Umbilical cord (tissue), 2 donors: Measurements from ENCODE around the gene DDI2. TPM values are rescaled to one million over a fixed set of nuclear protein-coding genes. Genes with fewer than 3 reads are reported as not detected.

ENCODE experiments used
- DNase-seq: peaks from one replicate; pipeline ENCODE4 v3.0.0-alpha.2; 2015; ENCODE audit warnings: low spot score
- total RNA-seq: library from RNA; depleted of rRNA; stranded (reverse); fragments of >200 nt; gene quantifications from one replicate; pipeline ENCODE4 v1.2.3, GENCODE V29; 2014; ENCODE audit warnings: low replicate concordance; ENCODE audit not compliant: insufficient read depth

The DDI2 gene
- total RNA-seq, 1 donor from 2014 or later, result 16.1 TPM

- no peak for DNase-seq
Measured at GRCh38 chr1:15702722-15703550, 85.7 kb downstream of the DDI2 start.

- peak; percentile 97 for DNase-seq
Measured at GRCh38 chr1:15703562-15703961, 86.3 kb downstream of the DDI2 start.

DNA sequence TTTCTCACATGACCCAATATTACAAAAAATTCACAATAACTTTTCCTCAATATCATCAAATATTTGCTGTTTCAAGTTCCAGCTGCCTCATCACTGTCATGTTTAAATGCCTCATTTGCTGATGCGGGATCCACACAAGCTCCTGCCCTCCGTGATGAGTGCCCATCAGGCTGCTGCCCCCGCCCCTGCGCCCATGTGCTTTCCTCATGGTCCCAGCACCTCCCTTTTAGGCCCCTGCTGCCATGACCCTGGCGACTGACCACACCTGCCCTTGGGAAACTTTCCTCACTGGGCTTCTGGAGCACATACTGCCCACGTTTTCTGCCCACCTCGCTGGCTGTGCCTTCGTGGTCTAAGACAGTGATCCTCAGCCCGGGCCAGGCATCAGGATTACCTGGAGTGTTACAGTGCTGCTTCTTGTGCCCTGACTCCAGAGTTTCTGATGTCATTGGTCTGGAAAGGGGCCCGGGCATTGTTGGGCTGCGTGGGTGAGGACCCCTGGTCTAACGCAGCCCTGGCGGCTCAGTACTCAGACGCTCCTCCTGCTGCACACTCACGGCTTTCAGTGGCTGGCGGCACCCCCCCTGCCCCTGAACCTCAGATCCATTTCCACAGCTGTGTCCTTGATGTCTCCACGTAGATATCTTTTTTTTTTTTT lies 87.4 kb downstream of the DDI2 start:
- DNase-seq, result no peak

- DNase-seq, result no peak
Measured at GRCh38 chr1:15705184-15705566, 87.9 kb downstream of the DDI2 start.

DNA sequence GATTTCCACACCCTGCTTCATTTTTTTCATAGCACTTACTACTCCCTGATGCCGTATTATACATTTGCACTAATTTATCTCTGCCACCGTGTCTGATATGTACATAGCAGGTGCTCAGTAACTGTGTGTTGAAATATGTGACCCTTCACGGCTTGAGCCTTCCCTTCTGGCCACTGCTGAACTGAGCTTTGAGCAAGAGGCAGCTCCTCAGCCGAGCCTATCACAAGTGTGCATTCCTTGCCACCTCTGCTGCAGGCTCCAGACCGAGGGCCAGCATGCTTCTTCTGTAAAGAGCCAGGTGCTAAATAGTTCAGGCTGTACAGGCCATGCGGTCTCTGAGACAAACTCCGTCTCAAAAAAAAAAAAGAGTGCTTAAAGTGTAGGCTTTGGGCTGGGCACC lies 89.5 kb downstream of the DDI2 start:
- no peak for DNase-seq

- no peak for DNase-seq
Measured at GRCh38 chr1:15707239-15707925, 90.1 kb downstream of the DDI2 start.

DNA sequence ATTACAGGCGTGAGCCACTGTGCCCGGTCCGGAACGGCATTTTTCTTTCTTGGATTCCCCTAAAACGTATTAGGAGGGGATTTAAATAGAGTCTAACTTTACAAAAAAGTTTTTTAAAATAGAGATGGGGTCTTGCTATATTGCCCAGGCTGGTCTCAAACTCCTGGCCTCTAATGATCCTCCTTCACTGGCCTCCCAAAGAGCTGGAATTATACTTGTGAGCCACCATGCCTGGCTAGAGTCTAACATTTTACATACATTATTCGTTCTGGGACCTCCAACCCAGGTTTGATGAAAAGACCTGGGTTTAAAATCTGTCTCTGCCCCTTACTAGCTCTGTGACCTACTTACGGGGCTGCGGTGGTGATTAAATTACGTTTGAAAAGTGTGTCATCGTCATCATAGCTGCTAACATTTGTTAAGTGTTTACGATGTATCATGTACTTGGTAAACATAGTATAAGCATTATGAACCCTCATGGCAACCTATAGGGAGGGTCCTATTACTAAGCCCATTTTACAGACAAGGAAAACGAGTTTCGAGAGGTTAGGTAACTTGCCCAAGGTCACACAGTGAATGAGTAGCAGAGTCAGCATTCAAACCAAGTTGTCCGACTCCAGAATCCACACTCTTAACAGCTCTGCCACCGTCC lies 91.4 kb downstream of the DDI2 start:
- no peak for DNase-seq

- no peak for DNase-seq
Measured at GRCh38 chr1:15709226-15709625, 92.0 kb downstream of the DDI2 start.

DNA sequence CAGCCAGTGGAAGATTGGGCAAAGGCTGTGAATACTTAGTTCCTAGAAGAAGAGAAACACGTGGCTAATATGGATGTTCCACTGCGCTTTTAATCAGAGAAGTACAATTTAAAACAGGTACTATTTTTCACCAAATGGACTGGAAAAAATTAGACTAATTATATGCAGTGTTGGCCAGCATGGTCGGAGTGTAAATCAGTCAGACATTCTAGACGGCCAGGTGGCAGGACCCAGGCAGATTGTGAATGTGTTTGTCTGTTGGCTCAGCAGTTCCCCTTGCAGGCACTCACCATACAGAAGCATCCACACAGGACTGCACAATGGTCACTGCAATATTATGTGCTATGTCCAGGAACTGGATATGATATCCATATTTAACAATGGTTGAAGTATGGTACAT lies 94.9 kb downstream of the DDI2 start:
- no peak for DNase-seq

- DNase-seq, result peak; percentile 95
Measured at GRCh38 chr1:15714406-15715136, 97.3 kb downstream of the DDI2 start.

DNA sequence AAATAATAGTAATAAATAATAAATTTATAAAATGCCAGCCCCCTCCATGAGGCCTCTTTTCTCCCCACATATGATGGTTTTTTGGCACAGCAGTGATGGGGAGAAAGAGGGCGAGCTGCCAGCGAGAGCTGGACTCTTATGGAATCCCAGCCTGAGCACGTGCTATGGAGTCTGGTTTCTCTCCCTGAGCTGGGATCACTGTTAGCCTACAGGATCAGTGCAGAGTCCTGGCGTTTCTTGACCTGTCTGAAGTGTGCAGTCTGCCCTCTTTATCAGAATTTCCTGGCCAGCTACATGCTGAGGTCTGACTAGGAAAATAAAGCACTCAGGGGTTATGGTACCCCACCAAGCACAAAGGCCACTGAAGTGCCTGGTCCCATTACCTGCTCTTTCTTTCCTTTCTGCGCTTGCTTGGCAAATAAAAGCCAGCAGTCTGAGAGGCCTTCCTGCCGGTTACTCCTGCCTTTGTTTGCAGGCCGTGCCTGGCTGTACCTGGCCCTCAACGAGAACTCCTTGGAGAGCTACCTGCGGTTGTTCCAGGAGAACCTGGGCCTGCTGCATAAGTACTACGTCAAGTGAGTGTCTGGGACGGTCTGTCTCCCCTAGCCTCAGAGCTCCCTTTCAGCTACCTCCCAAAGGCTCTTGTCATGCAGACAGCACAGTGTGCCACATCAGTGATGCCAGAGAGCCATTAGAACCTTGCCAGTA lies 100.3 kb downstream of the DDI2 start:
- peak; percentile 92 for DNase-seq

DNA sequence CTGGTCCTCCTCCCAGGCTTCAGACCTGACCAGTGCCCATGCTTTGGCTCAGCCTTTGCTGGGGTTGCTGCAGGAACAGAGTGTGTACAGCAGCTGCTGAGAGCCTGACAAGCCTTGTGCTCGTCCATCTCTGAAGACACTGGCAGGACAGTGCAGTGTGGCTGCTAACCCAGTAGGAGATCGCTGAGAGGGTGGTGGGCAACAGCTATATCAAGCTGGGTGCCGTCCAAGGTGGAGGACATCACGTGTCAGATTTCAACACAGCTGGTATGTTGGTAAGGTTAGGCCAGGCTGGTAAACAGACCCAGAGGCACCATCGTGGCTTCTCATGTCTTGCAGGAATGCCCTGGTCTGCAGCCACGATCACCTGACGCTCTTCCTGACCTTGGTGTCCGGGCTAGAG lies 100.9 kb downstream of the DDI2 start:
- DNase-seq, result no peak

Other genes starting within 250 kb of the DDI2 start
- 13.0 TPM for gene EFHD2, start 207.6 kb upstream of the DDI2 start, total RNA-seq
- 0.96 TPM for gene CTRC, start 179.0 kb upstream of the DDI2 start, total RNA-seq
- not detected for gene CELA2A, start 160.7 kb upstream of the DDI2 start, total RNA-seq
- not detected for gene CELA2B, start 141.4 kb upstream of the DDI2 start, total RNA-seq
- 6.7 TPM for gene CASP9, start 93.2 kb upstream of the DDI2 start, total RNA-seq
- 18.5 TPM for gene DNAJC16, start 90.6 kb upstream of the DDI2 start, total RNA-seq
- gene AGMAT, start 32.4 kb upstream of the DDI2 start, total RNA-seq, result 1.9 TPM
- 26.0 TPM for gene PLEKHM2, start 66.9 kb downstream of the DDI2 start, total RNA-seq
- gene SLC25A34, start 118.8 kb downstream of the DDI2 start, total RNA-seq, result 0.48 TPM
- not detected for gene TMEM82, start 125.0 kb downstream of the DDI2 start, total RNA-seq
- 134 TPM for gene FBLIM1, start 141.3 kb downstream of the DDI2 start, total RNA-seq
- 0.96 TPM for gene UQCRHL, start 190.2 kb downstream of the DDI2 start, total RNA-seq
- gene SPEN, start 230.2 kb downstream of the DDI2 start, total RNA-seq, result 23.1 TPM